Small intestine (tissue), 7 donors: ENCODE measurements around the gene OPRD1. TPM values are rescaled to one million over a fixed set of nuclear protein-coding genes. Genes with fewer than 3 reads are reported as not detected.
"Not testable (repeated sequence)": the region's sequence is repeated elsewhere in the genome, so short reads cannot be mapped to it uniquely, and the experiment has no call there.

ENCODE experiments used
- DNase-seq, 2 donors: peaks; one replicate each; pipeline versions ENCODE4 v3.0.0 to v3.0.0-alpha.2; 2013
- FAIRE-seq: peaks from 2 replicates; lab custom pipeline; 2012; peaks lifted over from hg19 to GRCh38; lab: Jason Lieb, UNC
- H3K27ac ChIP-seq, 3 donors: one replicate each; pipeline ENCODE4 v1.5.1; 2013; ENCODE audit warnings: low read length in 2 of 3, mild to moderate bottlenecking in 2 of 3, control low read depth in 1 of 3, inconsistent platforms in 1 of 3, low read depth in 1 of 3, moderate library complexity in 1 of 3
- H3K27me3 ChIP-seq, 3 donors: one replicate each; pipeline ENCODE4 v1.6.1; 2013; ENCODE audit warnings: low read length in 3 of 3, inconsistent platforms in 1 of 3; ENCODE audit not compliant: control insufficient read depth in 3 of 3, insufficient read depth in 3 of 3
- H3K36me3 ChIP-seq, 3 donors: one replicate each; pipeline ENCODE4 v1.6.1; 2013; ENCODE audit warnings: low read length in 3 of 3, inconsistent platforms in 1 of 3, low read depth in 1 of 3, mild to moderate bottlenecking in 1 of 3, moderate library complexity in 1 of 3; ENCODE audit not compliant: control insufficient read depth in 3 of 3, insufficient read depth in 2 of 3
- H3K4me1 ChIP-seq, 3 donors: one replicate each; pipeline ENCODE4 v1.6.1; 2013; ENCODE audit warnings: low read length in 2 of 3, inconsistent platforms in 1 of 3, low read depth in 1 of 3, mild to moderate bottlenecking in 1 of 3, moderate library complexity in 1 of 3; ENCODE audit not compliant: control insufficient read depth in 3 of 3, insufficient read depth in 2 of 3
- H3K4me3 ChIP-seq, 3 donors: one replicate each; pipeline ENCODE4 v1.5.1; 2013; ENCODE audit warnings: low read length in 3 of 3, control low read depth in 1 of 3, inconsistent platforms in 1 of 3, low read depth in 1 of 3, mild to moderate bottlenecking in 1 of 3, moderate library complexity in 1 of 3
- H3K9me3 ChIP-seq, 2 donors: one replicate each; pipeline ENCODE4 v1.6.1; 2013; ENCODE audit warnings: low read depth in 1 of 2, low read length in 1 of 2; ENCODE audit not compliant: control insufficient read depth in 2 of 2, insufficient read depth in 1 of 2
- WGBS, 3 donors: extraction: QIAGEN DNeasy Blood & Tissue Kit; methylation state at CpG; one replicate each; pipeline ENCODE4 v1.1.7; 2013; 5-methylcytosine and 5-hydroxymethylcytosine counted together
- polyA plus RNA-seq, 4 donors: library from polyadenylated mRNA; stranded (reverse) in 3 of 4; unstranded in 1 of 4; fragments of 200-250 nt in 3 of 4; fragments of 120-200 nt in 1 of 4; gene quantifications; one replicate each; pipeline versions ENCODE4 v1.2.1 to v1.2.3, GENCODE V29; 2013
- donor health status: healthy with polysubstance abuse.
- donor health status: control.
- donor health status: control.
- donor health status: Bipolar disorder and iron deficiency.
- donor health status: healthy.

The OPRD1 gene
- polyA plus RNA-seq, 4 donors: 0.06 to 0.34 (median 0.27) TPM; not detected in 1

- Histone ChIP-seq H3K4me1 (no peaks in the 10 kb centered on the region), H3K36me3 (no peaks in the 10 kb centered on the region), H3K27me3 (peaks cover 6 to 28% (median 13%) of the 10 kb centered on the region in 3 donors), H3K4me3 (no peak overlapping the region), H3K9me3 (no peaks in the 10 kb centered on the region), H3K27ac (no peak overlapping the region)
- DNase-seq (no peak), FAIRE-seq (no peak)
These were observed 7.0 kb downstream of the OPRD1 start for GRCh38 chr1:28819020-28819419.

DNA sequence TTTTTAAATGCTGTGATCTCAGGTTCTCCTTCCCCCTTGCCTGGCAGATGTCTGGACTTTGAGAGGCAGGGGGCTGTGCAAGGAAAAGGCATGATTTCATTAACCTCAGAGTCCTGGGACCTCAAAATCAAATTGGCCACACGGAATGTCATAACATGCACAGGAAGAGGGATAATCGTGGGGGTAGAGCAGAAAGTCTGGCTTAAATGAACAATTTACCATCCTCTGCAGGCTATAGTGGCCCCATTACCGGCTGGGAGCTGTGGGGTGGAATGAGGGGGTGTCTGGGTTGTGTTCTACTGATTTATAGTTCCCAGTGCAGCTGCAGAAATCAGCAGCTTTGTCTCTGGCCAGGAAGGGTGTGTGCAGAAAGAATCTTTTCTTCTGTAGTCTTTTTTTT lies 10.8 kb downstream of the OPRD1 start:
- Histone ChIP-seq H3K9me3 (no peaks in the 10 kb centered on the region), H3K27ac (no peak overlapping the region), H3K27me3 (no peaks in the 10 kb centered on the region), H3K4me1 (no peaks in the 10 kb centered on the region), H3K4me3 (no peak overlapping the region), H3K36me3 (no peaks in the 10 kb centered on the region)
- no peak for FAIRE-seq
- 43 to 67% (median 66%) methylated on average over 3 of the region's 3 CpGs for WGBS, 3 donors
- no peak for DNase-seq

- H3K27ac ChIP-seq, H3K4me3 ChIP-seq, H3K9me3 ChIP-seq, H3K36me3 ChIP-seq, FAIRE-seq, H3K4me1 ChIP-seq, H3K27me3 ChIP-seq, DNase-seq: not testable (repeated sequence)
- 84 to 90% (median 88%) methylated on average over 11 of the region's 11 CpGs for WGBS, 3 donors
These were observed 12.1 kb downstream of the OPRD1 start for GRCh38 chr1:28824061-28824460.

GRCh38 chr1:28828227-28828858 lies 16.4 kb downstream of the OPRD1 start:
- not testable (repeated sequence) for H3K27me3 ChIP-seq, DNase-seq, H3K9me3 ChIP-seq, H3K4me3 ChIP-seq, H3K4me1 ChIP-seq, H3K36me3 ChIP-seq, FAIRE-seq, H3K27ac ChIP-seq
- 59 to 69% (median 63%) methylated on average over 9 to 11 of the region's 11 CpGs for WGBS, 3 donors

DNA sequence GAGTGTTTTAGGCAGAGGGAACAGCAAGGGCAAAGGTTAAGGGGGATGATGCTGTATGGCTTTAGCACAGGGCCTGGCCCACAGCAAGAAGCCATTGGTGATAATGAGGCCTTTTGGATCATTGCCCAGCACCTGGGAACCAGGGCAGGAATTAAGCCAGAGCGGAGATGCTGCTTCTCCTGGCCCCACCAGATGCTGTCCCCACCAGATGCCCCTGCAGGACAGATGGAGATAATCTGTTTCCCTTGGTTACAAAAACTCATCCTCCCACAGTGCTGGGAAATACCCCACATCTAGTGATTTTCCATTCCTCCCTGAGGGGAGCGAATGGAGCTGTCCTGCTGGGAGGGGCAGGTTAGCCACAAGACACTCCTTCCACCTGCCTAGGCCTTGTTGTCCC lies 18.8 kb downstream of the OPRD1 start:
- H3K9me3 ChIP-seq: no peaks in the 10 kb centered on the region
- H3K4me3 ChIP-seq: no peak overlapping the region
- no peak for DNase-seq
- H3K27ac ChIP-seq: no peak overlapping the region
- peaks cover 0 to 2% (median 0%) of the 10 kb centered on the region in 3 donors for H3K27me3 ChIP-seq
- H3K4me1 ChIP-seq: no peaks in the 10 kb centered on the region
- no peak for FAIRE-seq
- no peaks in the 10 kb centered on the region for H3K36me3 ChIP-seq
- WGBS, 3 donors: 53 to 82% (median 61%) methylated on average over 2 of the region's 2 CpGs

DNA sequence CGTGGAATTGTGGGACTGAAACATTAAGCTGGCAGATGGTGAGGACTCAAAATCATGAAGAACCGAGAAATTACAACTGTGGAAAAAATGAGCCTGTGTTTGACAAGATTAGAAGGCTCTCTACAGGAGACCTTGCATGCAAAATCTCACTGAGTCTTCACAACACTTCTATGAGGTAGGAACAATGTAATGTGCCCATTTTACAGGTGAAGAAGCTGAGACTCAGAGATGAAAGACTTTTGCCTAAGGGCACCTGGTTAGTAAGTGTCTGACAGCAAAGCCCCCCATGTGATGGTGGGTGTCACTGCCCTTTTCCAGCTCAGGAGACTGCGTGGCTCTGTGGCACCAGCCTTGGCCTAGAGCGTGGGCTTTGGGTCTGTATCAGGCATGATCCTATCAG lies 21.0 kb downstream of the OPRD1 start:
- no peak overlapping the region for H3K4me3 ChIP-seq
- H3K4me1 ChIP-seq: no peaks in the 10 kb centered on the region
- H3K36me3 ChIP-seq: no peaks in the 10 kb centered on the region
- H3K27me3 ChIP-seq: peaks cover 0 to 2% (median 0%) of the 10 kb centered on the region in 3 donors
- WGBS, 3 donors: 79 to 85% (median 84%) methylated on average over 4 of the region's 4 CpGs
- FAIRE-seq (no peak), DNase-seq (no peak)
- no peak overlapping the region for H3K27ac ChIP-seq
- H3K9me3 ChIP-seq: no peaks in the 10 kb centered on the region

DNA sequence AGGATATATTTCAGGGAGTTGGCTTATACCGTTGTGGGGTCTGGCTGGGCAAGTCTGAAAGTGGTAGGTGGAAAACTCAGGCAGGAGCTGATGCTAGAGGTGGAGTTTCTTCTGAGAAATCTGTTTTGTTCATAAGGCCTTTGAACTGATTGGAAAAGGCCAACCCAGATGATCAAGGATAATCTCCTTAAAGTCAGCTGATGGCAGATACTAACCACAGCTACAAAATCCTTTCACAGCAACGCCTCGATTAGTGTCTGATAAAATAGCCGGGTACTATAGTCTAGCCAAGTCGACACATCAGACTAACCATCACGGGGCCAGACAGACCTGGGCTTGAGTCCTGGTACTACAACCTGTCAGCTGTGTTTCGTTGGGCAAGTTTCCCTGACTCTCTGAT lies 21.4 kb downstream of the OPRD1 start:
- no peaks in the 10 kb centered on the region for H3K36me3 ChIP-seq
- H3K27ac ChIP-seq: no peak overlapping the region
- no peaks in the 10 kb centered on the region for H3K9me3 ChIP-seq
- 75 to 86% (median 81%) methylated on average over 7 of the region's 7 CpGs for WGBS, 3 donors
- DNase-seq (no peak), FAIRE-seq (no peak)
- no peaks in the 10 kb centered on the region for H3K27me3 ChIP-seq
- H3K4me1 ChIP-seq: no peaks in the 10 kb centered on the region
- no peak overlapping the region for H3K4me3 ChIP-seq

DNA sequence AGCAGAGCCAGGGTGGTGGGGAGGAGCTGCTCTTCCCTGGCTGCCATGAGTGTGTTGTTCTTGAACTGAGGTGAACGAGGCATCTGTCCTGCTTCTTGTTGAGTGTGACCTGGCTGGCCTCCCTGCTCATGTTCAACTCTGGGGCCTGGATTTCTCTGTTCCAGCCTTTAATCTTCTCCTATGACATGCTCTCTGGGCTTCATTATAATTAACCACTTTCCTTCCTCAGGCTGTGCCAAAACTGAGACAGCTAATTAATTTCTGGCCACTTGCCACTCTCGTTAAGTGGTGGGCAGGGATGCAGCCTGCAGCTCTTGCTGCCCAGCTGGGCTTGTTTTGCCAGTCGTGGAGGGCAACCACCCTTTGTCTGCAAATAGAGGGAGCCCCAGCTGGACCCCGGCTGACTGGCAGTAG lies 23.3 kb downstream of the OPRD1 start:
- Histone ChIP-seq H3K27me3 (no peaks in the 10 kb centered on the region), H3K27ac (no peak overlapping the region), H3K4me1 (no peaks in the 10 kb centered on the region), H3K36me3 (no peaks in the 10 kb centered on the region), H3K4me3 (no peak overlapping the region), H3K9me3 (no peaks in the 10 kb centered on the region)
- no peak for FAIRE-seq
- WGBS, 3 donors: 26 to 42% (median 36%) methylated on average over 4 of the region's 4 CpGs
- no peak for DNase-seq

DNA sequence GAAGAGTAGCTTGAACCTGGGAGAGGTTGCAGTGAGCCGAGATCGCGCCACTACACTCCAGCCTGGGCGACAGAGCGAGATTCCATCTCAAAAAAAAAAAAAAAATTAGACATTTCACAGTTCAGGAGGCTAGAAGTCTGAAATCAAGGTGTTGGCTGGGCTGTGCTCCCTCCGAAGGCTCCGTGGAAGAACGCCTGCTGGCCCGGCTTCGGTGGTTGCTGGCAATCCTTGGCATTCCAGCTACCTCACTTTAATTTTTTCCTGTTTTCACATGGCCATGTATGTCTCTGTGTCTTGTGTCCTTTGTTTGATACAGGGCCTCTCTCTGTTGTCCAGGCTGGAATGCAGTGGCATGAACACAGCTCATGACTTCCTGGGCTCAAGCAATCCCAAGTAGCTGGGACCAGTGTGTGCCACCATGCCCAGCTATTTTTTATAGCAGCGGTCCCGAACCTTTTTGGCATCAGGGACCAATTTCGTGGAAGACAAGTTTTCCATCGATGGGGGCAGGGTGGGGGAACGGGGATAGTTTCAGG lies 24.5 kb downstream of the OPRD1 start:
- Histone ChIP-seq H3K36me3 (no peaks in the 10 kb centered on the region), H3K4me1 (no peaks in the 10 kb centered on the region), H3K27me3 (no peaks in the 10 kb centered on the region), H3K4me3 (no peak overlapping the region), H3K27ac (no peak overlapping the region), H3K9me3 (no peaks in the 10 kb centered on the region)
- 89 to 93% (median 91%) methylated on average over 15 of the region's 15 CpGs for WGBS, 3 donors
- DNase-seq (no peak), FAIRE-seq (no peak)
